C4-2B (cell line): ENCODE data around the gene ZBTB7B.

ENCODE experiments used
- H3K27ac ChIP-seq: fragments of 450-650 bp; 2 replicates; pipeline ENCODE4 v1.5.1; 2017
- ZFX ChIP-seq: fragments of 450-650 bp; IDR thresholded peaks from 2 replicates; pipeline ENCODE4 v1.6.1; 2017
- TF ChIP-seq, protein P1 (sequence below): fragments of 450-650 bp; conservative IDR thresholded peaks from 2 replicates; pipeline ENCODE4 v1.5.1; 2017; ENCODE audit warnings: mild to moderate bottlenecking

Gene ZBTB7B

DNA sequence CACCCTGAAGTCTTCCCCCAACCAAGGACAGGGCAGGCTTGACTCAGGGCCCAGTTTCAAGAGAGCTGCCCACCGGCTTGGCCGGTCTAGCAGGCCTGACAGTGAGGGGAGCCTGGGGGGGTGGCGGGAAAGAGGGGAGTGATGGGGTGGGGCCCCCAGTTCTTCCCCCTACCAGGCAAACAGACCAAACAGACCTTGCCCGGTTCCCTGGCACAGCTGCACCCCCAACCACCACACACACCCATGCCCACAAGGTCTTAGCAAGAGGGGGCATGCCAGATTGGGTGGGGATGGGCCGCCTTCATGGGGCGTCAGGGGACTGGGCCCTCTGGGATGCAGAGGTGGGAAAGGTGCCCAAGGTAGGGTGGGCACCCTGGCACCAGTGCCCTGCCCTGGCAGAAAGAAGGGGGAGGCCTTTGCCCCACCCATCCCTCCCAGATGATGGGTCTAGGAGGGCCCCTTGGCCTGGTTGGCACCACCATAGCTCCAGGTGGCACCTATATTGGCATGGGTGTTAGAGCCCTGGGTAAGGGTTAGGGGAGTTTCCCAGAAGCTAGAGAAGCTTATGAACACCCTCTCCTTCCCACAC is 8.9 kb downstream of the ZBTB7B start:
- TF ChIP-seq ZFX = no peak
- TF ChIP-seq, protein P1, sequence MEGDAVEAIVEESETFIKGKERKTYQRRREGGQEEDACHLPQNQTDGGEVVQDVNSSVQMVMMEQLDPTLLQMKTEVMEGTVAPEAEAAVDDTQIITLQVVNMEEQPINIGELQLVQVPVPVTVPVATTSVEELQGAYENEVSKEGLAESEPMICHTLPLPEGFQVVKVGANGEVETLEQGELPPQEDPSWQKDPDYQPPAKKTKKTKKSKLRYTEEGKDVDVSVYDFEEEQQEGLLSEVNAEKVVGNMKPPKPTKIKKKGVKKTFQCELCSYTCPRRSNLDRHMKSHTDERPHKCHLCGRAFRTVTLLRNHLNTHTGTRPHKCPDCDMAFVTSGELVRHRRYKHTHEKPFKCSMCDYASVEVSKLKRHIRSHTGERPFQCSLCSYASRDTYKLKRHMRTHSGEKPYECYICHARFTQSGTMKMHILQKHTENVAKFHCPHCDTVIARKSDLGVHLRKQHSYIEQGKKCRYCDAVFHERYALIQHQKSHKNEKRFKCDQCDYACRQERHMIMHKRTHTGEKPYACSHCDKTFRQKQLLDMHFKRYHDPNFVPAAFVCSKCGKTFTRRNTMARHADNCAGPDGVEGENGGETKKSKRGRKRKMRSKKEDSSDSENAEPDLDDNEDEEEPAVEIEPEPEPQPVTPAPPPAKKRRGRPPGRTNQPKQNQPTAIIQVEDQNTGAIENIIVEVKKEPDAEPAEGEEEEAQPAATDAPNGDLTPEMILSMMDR = no peak

DNA sequence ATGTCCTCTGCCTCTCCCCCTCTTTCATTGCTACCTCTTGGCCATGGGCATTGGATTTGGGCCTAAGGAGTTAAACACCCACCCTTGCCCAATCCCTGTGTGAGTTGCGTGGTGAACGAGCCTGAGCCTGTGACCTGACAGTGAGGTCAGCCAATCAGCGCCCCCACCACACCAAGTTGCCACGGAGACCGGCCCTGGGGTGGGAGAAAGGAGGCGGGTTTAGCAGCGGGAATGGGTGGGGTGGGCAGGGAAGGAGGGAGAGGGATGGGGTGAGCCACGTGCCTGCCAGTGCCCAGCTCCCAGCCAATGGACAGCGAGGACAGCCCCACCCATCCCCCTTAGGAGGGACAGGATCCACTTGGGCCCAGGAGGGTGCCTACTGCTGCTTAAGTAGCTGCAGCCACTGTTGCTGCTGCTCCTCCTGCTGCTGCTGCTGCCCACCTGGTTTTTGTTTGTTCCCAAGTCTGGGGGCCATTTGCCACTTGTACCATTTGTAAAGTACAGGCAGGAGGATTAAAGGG is 9.5 kb downstream of the ZBTB7B start:
- H3K27ac ChIP-seq = peak overlapping the region; percentile 16
- no peak for TF ChIP-seq ZFX
- TF ChIP-seq, protein P1 = no peak

More for the DNA sequence above, 8.9 kb downstream of the ZBTB7B start:
- H3K27ac ChIP-seq = peak overlapping the region; percentile 16

DNA sequence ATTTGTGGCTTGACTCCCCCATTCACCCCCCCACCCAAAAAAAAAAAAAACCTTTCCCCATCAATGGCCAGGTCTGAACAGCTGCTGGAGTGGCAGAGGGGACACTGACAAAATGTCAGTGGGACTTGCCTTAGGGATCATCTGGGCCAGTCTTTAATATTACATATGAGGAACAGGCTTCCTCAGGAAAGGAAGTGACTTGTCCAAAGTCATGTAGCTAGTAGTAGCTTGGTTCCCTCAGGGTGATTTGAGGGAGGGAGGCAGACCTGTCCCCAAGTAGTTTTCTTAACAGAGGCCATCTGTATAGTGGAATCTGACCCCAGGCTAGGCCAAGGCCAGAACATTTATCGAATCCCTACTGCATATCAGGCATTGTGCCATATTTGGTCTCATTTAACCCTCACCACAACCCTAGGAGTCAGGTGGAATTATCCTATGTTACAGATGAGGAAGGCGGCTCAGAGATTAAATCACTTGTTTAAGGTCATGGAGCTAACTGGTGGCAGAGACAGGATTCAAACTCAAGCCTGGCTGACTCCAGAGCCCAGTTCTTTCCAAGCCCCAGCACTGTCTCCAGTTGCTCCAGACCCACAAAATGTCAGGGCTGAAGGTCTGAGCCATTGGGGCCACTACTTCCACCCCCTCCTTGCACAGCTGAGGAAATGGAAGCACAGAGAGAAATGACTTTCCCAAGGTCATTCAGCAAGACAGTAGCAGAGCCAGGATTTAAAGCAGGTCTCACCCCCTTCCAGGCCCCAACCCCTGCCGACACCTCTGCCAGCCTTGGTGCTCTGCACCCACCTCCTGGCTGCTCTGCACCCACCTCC is 10.4 kb downstream of the ZBTB7B start:
- peak overlapping the region; percentile 16 for H3K27ac ChIP-seq
- TF ChIP-seq ZFX = no peak
- TF ChIP-seq, protein P1 = no peak

DNA sequence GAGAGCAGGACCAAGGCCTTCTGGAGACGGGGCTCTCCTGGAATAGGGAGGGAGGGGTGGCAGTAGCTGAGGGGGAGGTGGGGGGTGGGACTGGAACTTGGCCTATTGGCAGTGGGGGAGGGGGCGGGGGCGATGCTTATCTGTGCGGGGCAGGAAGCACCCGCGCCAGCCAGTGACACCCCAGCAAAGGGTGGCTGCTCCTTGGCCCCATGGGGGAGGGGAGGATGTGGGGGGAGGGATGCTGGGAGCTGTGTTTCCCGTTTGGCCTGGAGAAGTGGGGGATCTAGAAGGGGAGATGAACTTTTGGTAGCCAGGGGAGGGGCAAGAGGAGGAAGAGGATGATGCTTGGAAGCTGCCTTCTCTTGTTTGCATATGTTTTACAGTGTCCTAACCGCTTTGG is 11.0 kb downstream of the ZBTB7B start:
- H3K27ac ChIP-seq = peak overlapping the region; percentile 16
- TF ChIP-seq ZFX = no peak
- TF ChIP-seq, protein P1 = no peak

DNA sequence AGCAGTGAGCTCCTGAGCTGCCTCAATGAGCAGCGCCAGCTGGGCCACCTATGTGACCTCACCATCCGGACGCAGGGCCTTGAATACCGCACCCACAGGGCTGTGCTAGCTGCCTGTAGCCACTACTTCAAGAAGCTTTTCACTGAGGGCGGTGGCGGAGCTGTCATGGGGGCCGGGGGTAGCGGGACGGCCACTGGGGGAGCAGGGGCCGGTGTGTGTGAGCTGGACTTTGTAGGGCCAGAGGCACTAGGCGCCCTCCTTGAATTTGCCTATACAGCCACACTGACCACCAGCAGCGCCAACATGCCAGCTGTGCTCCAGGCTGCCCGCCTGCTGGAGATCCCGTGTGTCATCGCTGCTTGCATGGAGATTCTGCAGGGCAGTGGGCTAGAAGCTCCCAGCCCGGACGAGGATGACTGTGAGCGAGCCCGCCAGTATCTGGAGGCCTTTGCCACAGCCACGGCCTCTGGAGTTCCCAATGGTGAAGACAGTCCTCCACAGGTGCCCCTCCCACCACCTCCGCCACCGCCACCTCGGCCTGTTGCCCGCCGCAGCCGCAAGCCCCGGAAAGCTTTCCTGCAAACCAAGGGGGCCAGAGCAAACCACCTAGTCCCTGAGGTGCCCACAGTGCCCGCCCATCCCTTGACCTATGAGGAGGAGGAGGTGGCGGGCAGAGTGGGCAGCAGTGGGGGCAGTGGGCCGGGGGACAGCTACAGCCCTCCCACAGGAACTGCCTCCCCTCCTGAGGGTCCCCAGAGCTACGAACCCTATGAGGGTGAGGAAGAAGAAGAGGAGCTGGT is 12.3 kb downstream of the ZBTB7B start:
- TF ChIP-seq, protein P1 = no peak
- TF ChIP-seq ZFX = no peak
- H3K27ac ChIP-seq = no peak overlapping the region

DNA sequence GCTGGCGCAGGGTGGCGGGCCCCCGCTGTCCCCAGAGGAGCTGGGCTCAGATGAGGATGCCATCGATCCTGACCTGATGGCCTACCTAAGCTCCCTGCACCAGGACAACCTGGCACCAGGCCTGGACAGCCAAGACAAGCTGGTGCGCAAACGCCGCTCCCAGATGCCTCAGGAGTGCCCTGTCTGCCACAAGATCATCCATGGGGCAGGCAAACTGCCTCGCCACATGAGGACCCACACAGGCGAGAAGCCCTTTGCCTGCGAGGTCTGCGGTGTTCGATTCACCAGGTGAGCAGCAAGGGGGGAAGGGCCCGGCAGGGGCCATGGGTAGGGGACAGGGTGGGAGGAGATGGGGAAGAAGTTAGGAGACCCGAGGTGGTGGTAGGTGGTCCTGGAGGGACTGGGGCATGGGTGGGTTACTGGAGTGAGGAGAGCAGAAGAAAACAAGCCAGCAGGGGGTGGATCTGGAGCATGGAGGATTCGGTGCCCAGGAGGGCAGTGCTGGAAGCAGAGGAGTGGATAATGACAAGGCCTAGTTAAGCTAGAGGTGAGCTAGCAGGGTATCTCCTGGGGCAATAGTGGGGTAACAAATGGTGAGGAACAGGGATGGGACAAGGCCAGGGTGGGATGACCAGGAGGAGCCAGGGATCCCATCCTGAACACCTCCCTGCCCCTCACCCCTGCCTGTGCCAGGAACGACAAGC is 13.1 kb downstream of the ZBTB7B start:
- TF ChIP-seq ZFX = no peak
- TF ChIP-seq, protein P1 = no peak

More for the DNA sequence above, 13.1 kb downstream of the ZBTB7B start:
- H3K27ac ChIP-seq = no peak overlapping the region
